GM21515 (cell line): ENCODE data around the gene WLS.
"Not testable (repeated sequence)": the region's sequence is repeated elsewhere in the genome, so short reads cannot be mapped to it uniquely, and the experiment has no call there.

Experiments used
- ATAC-seq: cut with Tn5 transposase; IDR thresholded peaks from one replicate; pipeline ENCODE4 v1.9.1; 2021; ENCODE audit not compliant: unreplicated experiment

Gene WLS

GRCh38 chr1:68171795-68172194, 60.5 kb downstream of the WLS start:
- ATAC-seq = not testable (repeated sequence)

DNA sequence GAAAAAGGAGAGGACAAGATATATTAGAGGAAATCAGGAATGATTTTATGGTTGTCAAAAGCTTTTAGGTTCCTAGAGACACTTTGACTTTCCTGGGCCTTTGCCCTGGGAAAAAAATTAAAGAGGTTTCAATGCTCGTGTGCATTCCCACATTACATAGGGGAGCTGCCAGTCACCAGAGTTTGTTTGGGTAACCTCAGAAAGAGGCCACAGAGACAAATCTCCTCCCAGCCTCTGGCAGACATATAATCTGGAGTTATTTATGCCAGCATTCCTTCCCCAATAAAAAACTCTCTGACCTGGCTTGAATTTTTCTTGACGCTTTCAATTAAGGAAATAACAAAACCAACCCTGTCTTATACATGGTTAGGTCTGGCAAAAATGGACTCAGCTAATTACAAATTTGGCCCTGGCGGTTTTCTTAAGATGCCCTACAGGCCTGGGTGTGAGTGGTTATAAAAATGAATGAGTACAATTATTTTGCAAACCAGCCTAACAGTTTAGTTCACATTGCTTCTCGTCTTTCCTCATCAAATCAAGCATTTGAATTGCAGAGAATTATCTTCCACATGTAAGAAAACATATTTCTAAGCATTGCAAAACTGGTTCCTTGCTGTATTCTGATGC, 63.7 kb downstream of the WLS start:
- no peak for ATAC-seq

GRCh38 chr1:68167211-68167610, 65.1 kb downstream of the WLS start:
- no peak for ATAC-seq

- ATAC-seq = no peak
Observed at GRCh38 chr1:68166348-68166747, 66.0 kb downstream of the WLS start.

DNA sequence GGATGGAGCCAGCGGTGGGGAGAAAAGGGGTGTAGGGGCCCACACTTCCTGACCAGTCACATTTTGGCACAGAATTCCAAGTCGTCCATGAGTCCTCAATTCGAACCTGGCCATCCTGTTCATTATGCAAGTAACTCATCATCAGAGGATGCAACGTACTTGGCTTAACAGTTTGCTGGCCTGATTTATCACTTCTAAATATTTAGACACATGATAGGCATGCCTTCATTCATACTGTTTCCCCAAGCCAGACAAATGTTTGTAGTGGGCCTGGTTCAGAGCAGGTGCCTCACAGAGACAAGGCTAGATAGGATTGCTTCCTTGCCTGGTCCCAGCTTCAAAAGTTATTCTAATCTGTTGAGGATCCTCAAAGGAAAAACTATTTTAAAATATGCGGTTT, 66.7 kb downstream of the WLS start:
- no peak for ATAC-seq

GRCh38 chr1:68164918-68165317, 67.4 kb downstream of the WLS start:
- ATAC-seq = no peak

DNA sequence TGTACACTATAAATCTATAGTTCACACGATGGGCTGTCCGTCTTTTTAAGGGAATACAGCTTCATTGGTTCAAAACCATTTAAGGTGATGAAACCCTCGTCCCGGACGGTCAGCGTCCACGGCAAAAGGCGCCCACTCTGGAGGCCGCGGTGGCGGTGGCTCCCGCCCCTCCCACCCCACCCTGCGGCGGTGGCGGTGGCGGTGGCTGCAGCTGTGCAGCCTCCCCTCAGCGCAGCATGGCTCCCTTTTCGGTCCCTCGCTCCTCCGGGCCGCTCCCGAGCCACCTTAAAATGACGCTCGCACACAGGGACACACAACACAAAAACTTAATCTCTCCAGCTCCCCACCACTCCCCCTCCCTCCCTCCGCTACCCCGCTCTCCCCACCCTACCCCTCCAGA, 69.1 kb downstream of the WLS start:
- no peak for ATAC-seq

DNA sequence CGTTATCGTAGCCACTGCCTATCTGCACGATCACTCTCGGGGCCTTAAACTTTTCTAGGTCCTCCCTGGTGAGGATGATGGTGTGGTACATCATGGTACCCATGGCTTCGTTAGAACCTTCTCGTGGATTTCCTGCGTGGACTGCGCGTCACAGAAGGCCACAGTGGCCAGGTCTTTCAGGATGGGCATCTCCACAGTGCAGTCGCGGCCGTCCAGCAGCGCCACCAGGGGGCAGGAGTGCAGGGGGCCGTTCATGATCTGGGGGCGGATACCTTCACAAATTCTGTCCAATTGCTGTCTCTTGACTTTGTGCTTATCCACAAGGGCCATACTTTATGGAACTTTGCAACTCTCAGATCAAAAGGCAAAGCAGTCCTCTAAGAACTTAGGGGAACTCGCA, 69.6 kb downstream of the WLS start:
- ATAC-seq = no peak

GRCh38 chr1:68161672-68162071, 70.7 kb downstream of the WLS start:
- ATAC-seq = not testable (repeated sequence)

GRCh38 chr1:68160935-68161334, 71.4 kb downstream of the WLS start:
- ATAC-seq = peak; percentile 89

GRCh38 chr1:68160021-68160420, 72.3 kb downstream of the WLS start:
- no peak for ATAC-seq

GRCh38 chr1:68158837-68159236, 73.5 kb downstream of the WLS start:
- no peak for ATAC-seq

GRCh38 chr1:68157416-68157815, 74.9 kb downstream of the WLS start:
- no peak for ATAC-seq

GRCh38 chr1:68151690-68152089, 80.6 kb downstream of the WLS start:
- ATAC-seq = no peak

- no peak for ATAC-seq
Observed at GRCh38 chr1:68149907-68150306, 82.4 kb downstream of the WLS start.

DNA sequence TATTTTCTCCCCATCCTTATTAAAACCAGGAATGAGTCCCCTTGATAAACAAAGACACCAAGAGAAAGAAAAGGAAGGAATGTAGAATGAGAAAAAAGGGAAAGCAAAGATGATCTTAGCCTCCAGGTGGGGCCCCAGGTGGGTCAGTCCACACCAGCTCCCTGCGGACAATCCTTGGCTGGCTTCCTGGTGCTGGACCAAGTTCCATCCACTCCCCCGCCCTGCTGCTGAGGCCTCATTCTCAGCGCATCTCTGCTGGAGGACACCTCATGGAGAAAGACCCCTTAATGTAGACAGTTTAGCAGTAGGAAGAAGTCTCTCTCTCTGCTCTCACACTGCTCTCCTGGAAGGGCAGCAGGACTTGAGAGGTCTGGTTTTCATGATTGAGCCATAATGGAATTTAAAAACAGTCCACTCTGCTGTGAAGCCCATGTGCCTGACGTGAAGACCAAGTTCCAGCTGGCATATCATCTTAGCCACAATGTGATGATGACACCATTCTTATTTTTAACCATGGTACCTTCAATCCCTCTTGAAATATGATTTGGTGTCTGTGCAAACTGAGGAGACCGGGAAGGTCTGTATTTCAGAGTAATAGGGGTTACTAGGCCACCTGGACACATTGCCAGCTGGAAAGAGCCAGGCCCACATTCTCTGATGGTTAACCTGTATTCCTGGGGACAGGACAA, 83.1 kb downstream of the WLS start:
- ATAC-seq = no peak

GRCh38 chr1:68148631-68149030, 83.7 kb downstream of the WLS start:
- no peak for ATAC-seq

GRCh38 chr1:68147534-68148171, 84.7 kb downstream of the WLS start:
- ATAC-seq = no peak

- ATAC-seq = no peak
Observed at GRCh38 chr1:68145418-68146126, 86.8 kb downstream of the WLS start.

GRCh38 chr1:68144856-68145255, 87.5 kb downstream of the WLS start:
- ATAC-seq = no peak

DNA sequence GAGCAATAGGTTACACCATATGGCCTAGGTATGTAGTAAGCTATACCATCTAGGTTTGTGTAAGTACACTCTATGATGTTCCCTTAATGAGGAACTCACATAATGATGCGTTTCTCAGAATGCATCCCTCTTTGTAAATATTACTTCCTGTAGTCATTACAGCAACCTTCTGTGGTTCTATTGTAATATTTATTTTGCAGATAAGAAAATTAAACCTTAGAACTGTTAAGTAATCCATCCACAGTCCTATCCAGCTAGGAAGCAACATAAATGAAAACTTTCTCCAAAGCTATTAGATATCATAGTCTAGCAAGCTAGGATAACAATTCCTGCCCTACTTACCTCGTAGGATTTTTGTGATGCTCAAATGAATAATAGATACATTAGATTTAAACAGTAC, 88.7 kb downstream of the WLS start:
- ATAC-seq = no peak

GRCh38 chr1:68142461-68142860, 89.9 kb downstream of the WLS start:
- no peak for ATAC-seq
